Parathyroid adenoma (tissue), 2 donors: ENCODE measurements around the gene ABCB1.

Experiments
- H2AFZ ChIP-seq: fragments of 300-600 bp; sonication (generic); one replicate; pipeline ENCODE4 v1.7.0; 2017; ENCODE audit warnings: antibody characterized with exemption, mild to moderate bottlenecking
- H3K27ac ChIP-seq: fragments of 300-600 bp; sonication (generic); one replicate; pipeline ENCODE4 v1.7.0; 2017
- H3K27me3 ChIP-seq: fragments of 300-600 bp; sonication (generic); one replicate; pipeline ENCODE4 v1.7.0; 2017; ENCODE audit warnings: low read length; ENCODE audit not compliant: control insufficient read depth, insufficient read depth
- H3K36me3 ChIP-seq: fragments of 300-600 bp; sonication (generic); one replicate; pipeline ENCODE4 v1.7.0; 2017; ENCODE audit warnings: low read length; ENCODE audit not compliant: control insufficient read depth, insufficient read depth
- H3K4me1 ChIP-seq: fragments of 300-600 bp; sonication (generic); one replicate; pipeline ENCODE4 v1.7.0; 2017; ENCODE audit warnings: control low read depth
- H3K4me2 ChIP-seq: fragments of 300-600 bp; sonication (generic); one replicate; pipeline ENCODE4 v1.7.0; 2017; ENCODE audit warnings: low read length
- H3K4me3 ChIP-seq: fragments of 300-600 bp; sonication (generic); one replicate; pipeline ENCODE4 v1.7.0; 2017; ENCODE audit warnings: low read depth, low read length
- H3K79me2 ChIP-seq: fragments of 300-600 bp; sonication (generic); one replicate; pipeline ENCODE4 v1.7.0; 2017; ENCODE audit warnings: control low read depth
- H3K9ac ChIP-seq: fragments of 300-600 bp; sonication (generic); one replicate; pipeline ENCODE4 v1.7.0; 2017; ENCODE audit warnings: mild to moderate bottlenecking
- H3K9me3 ChIP-seq: fragments of 300-600 bp; sonication (generic); one replicate; pipeline ENCODE4 v1.7.0; 2017; ENCODE audit warnings: low read length; ENCODE audit not compliant: control insufficient read depth
- TF ChIP-seq, protein P1 (sequence below): fragments of 300-600 bp; sonication (generic); IDR thresholded peaks from one replicate; pipeline ENCODE4 v1.7.0; 2017; ENCODE audit warnings: antibody characterized with exemption, mild to moderate bottlenecking
- donor health status: primary hyperparathyroidism.

Gene ABCB1

DNA sequence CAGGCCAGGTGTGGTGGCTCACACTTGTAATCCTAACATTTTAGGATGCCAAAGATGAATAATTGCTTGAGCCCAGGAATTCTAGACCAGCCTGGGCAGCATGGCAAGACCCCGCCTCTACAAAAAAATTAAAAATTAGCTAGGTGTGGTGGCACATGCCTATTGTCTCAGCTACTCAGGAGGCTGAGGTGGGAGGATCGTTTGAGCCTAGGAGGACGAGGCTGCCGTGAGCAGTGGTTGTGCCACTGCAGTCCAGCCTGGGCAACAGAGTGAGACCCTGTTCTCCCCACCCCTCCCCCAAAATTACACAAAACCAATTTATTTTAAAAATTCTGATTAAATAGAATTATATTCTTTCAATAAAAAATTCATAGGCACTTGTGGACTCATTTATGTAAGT lies 39.0 kb downstream of the ABCB1 start:
- H3K27me3 ChIP-seq, result no peaks in the 10 kb centered on the region
- no peak overlapping the region for H3K4me2 ChIP-seq
- H3K36me3 ChIP-seq, result no peaks in the 10 kb centered on the region
- TF ChIP-seq, protein P1, sequence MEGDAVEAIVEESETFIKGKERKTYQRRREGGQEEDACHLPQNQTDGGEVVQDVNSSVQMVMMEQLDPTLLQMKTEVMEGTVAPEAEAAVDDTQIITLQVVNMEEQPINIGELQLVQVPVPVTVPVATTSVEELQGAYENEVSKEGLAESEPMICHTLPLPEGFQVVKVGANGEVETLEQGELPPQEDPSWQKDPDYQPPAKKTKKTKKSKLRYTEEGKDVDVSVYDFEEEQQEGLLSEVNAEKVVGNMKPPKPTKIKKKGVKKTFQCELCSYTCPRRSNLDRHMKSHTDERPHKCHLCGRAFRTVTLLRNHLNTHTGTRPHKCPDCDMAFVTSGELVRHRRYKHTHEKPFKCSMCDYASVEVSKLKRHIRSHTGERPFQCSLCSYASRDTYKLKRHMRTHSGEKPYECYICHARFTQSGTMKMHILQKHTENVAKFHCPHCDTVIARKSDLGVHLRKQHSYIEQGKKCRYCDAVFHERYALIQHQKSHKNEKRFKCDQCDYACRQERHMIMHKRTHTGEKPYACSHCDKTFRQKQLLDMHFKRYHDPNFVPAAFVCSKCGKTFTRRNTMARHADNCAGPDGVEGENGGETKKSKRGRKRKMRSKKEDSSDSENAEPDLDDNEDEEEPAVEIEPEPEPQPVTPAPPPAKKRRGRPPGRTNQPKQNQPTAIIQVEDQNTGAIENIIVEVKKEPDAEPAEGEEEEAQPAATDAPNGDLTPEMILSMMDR, result no peak
- no peaks in the 10 kb centered on the region for H3K4me1 ChIP-seq
- H2AFZ ChIP-seq, result no peak overlapping the region
- H3K27ac ChIP-seq, result no peak overlapping the region
- no peaks in the 10 kb centered on the region for H3K79me2 ChIP-seq
- no peak overlapping the region for H3K4me3 ChIP-seq
- no peak overlapping the region for H3K9ac ChIP-seq
- no peaks in the 10 kb centered on the region for H3K9me3 ChIP-seq

DNA sequence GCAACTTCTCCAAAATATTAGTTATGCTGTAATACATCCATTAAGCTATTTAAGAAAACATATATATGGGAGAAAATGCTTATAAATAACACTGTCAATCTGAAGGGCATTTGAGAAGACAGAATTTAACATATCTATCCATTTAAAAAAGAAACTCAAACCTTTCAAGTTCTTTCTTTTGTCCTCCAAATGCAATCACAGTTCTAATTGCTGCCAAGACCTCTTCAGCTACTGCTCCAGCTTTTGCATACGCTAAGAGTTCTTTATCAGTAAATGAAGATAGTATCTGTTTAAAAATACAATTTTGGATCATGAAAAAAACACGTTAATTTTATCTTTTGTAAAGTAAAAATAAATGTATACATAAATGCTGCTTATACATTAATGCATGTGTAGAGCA lies 39.6 kb downstream of the ABCB1 start:
- no peaks in the 10 kb centered on the region for H3K79me2 ChIP-seq
- H3K36me3 ChIP-seq, result no peaks in the 10 kb centered on the region
- H3K4me3 ChIP-seq, result no peak overlapping the region
- no peak overlapping the region for H3K4me2 ChIP-seq
- TF ChIP-seq, protein P1, result no peak
- H3K9me3 ChIP-seq, result no peaks in the 10 kb centered on the region
- H2AFZ ChIP-seq, result no peak overlapping the region
- H3K9ac ChIP-seq, result no peak overlapping the region
- no peaks in the 10 kb centered on the region for H3K4me1 ChIP-seq
- no peak overlapping the region for H3K27ac ChIP-seq
- no peaks in the 10 kb centered on the region for H3K27me3 ChIP-seq

DNA sequence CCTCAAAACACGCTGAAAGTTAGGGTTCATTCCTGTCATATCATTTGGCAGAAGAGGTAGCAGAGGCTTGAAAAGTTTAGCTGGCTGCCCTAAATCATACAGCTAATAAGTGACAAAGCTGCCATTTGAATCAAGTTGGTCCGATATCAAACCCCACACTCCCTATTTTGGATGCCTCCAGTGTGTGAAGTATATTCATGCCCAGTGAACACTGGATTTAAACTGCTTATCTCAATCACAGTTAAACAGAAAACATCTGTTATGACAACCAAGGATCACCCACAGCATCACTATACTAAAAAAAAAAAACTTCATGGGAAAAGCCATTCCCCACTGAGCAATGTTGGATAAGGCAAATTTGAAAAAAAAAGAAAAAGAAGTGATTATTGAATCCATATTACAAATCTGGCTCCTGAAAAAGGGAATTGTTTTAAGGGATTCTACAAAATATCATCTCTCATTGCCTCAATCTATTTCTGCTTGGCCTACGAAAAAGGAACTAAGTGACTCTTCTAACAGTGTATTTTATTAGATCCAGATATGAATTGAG lies 48.3 kb downstream of the ABCB1 start:
- H3K27ac ChIP-seq, result no peak overlapping the region
- H3K9ac ChIP-seq, result no peak overlapping the region
- H3K36me3 ChIP-seq, result no peaks in the 10 kb centered on the region
- H3K4me3 ChIP-seq, result no peak overlapping the region
- no peaks in the 10 kb centered on the region for H3K9me3 ChIP-seq
- H3K27me3 ChIP-seq, result no peaks in the 10 kb centered on the region
- H3K4me2 ChIP-seq, result no peak overlapping the region
- TF ChIP-seq, protein P1, result no peak
- H2AFZ ChIP-seq, result no peak overlapping the region
- no peaks in the 10 kb centered on the region for H3K4me1 ChIP-seq
- H3K79me2 ChIP-seq, result no peaks in the 10 kb centered on the region

DNA sequence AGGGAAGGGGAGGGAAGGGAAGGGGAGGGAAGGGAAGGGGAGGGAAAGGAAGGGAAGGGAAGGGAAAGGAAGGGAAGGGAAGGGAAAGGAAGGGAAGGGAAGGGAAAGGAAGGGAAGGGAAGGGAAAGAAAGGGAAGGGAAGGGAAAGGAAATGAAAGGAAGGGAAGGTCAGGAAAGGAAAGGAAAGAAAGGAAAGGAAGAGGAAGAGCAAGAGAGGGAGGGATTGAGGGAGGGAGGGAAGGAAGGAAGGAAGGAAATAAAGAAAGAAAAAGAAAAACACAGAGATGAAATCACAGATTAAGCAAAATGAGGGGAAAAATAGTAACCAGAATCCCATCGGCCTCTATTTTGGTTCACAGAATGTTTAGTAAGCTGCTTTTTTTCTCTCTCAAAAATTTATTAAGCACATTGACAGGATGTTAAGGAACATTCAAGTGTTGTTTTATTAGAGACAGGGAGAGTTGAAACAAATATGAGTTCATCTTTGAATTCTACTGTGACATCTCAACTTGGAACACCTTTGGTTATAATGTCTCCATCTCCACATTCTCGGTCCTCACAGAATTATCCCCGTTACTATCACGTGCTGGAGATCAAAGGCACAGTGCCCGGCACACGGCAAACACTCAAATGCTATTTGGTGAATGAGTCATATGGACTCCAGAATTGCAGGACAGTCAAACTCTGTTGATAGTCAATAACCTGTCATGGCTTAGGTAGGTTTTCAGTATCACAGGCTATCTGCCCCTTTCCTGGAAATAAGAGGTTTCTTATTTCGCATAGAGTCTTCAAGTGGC lies 52.4 kb downstream of the ABCB1 start:
- H3K4me2 ChIP-seq, result no peak overlapping the region
- TF ChIP-seq, protein P1, result no peak
- no peaks in the 10 kb centered on the region for H3K4me1 ChIP-seq
- H3K36me3 ChIP-seq, result no peaks in the 10 kb centered on the region
- H3K79me2 ChIP-seq, result no peaks in the 10 kb centered on the region
- H3K9ac ChIP-seq, result no peak overlapping the region
- no peak overlapping the region for H2AFZ ChIP-seq
- H3K27ac ChIP-seq, result no peak overlapping the region
- H3K27me3 ChIP-seq, result no peaks in the 10 kb centered on the region
- H3K4me3 ChIP-seq, result no peak overlapping the region
- no peaks in the 10 kb centered on the region for H3K9me3 ChIP-seq

DNA sequence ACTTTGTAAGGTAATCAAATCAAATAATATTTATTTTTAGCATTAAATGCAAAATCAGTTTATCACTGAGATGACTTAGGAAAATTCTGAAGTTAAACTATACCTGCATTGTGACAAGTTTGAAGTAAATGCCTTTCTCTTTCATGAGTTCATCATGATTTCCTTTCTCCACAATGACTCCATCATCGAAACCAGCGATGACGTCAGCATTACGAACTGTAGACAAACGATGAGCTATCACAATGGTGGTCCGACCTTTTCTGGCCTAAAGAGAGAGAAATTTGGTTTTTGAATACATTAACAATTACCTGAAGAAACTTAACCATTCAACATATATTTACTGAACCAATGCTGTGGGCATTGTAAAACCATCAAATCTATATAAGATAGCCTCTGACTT lies 54.9 kb downstream of the ABCB1 start:
- Histone ChIP-seq H3K4me3 (no peak overlapping the region), H3K79me2 (no peaks in the 10 kb centered on the region), H3K36me3 (no peaks in the 10 kb centered on the region), H2AFZ (no peak overlapping the region), H3K27ac (no peak overlapping the region), H3K9me3 (no peaks in the 10 kb centered on the region), H3K9ac (no peak overlapping the region), H3K4me1 (no peaks in the 10 kb centered on the region), H3K27me3 (no peaks in the 10 kb centered on the region), H3K4me2 (no peak overlapping the region)
- TF ChIP-seq, protein P1, result no peak
